ENCODE data around the gene RABGGTA. TPM values are rescaled to one million over a fixed set of nuclear protein-coding genes. Genes with fewer than 3 reads are reported as not detected.

Gene RABGGTA
- total and polyA plus RNA-seq, 8 donors = 16.0 to 230 (median 87.8) TPM

DNA sequence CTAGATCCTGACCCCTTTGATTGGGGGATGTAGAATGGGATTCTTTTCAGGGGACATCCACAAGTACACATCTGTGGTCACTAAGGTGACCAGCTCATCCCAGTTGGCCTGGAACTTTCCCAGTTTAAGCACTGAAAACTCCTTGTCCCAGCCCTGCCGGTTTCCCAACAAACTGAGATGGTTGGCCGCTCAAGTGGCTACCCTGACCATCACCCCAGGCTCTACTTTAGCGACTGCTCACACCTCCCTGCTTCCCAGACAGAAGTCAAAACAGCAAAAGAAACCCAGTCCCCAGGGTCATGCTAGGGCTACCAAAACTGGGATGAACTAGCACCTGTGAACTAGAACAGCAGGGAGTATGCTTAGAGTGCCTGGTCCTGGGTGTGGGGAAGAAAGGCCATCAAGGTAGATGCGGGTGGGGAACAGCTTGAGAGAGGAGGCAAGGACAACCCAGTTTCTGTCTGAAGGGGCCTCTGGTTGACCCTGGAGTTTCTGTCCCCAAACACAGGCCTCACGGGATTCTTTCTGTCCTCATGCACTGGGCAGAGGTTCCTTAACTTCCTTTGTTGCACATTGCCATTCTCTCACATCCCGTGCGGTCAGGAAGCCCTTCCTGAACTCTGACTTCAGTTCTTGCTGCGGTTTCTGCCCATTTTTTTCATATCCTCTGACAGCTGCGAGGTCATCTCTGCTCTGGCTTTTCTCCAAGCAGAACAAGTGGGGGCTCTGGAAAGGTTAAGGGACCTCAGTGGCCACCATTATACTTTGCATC, 41.5 kb upstream of the RABGGTA start:
- TF ChIP-seq POLR2A (IDR thresholded peaks at IDR 0.05) (no peak), POLR2AphosphoS5 (IDR thresholded peaks at IDR 0.05) (peak in 2 of 3 donors; percentile 41 to 48)
- peak in 1 of 2 donors; percentile 62 for DNase-seq
- Histone ChIP-seq H3K27ac (peak overlapping the region; percentile 47 to 95 (median 88)), H3K9me3 (no peaks in the 10 kb centered on the region), H3K4me3 (peak overlapping the region in 1 of 4 donors; percentile 47), H3K4me1 (peaks cover 51 to 96% (median 74%) of the 10 kb centered on the region in 4 donors), H3K27me3 (peaks cover 0 to 20% (median 0%) of the 10 kb centered on the region in 3 donors), H3K36me3 (peaks cover 0 to 7% (median 0%) of the 10 kb centered on the region in 4 donors)
- WGBS, 5 donors = 64 to 78% (median 70%) methylated on average over 9 of the region's 9 CpGs
- intact Hi-C loops (cut with DNase I; ENCODE audit: low total_unique reads) = no loop called here

DNA sequence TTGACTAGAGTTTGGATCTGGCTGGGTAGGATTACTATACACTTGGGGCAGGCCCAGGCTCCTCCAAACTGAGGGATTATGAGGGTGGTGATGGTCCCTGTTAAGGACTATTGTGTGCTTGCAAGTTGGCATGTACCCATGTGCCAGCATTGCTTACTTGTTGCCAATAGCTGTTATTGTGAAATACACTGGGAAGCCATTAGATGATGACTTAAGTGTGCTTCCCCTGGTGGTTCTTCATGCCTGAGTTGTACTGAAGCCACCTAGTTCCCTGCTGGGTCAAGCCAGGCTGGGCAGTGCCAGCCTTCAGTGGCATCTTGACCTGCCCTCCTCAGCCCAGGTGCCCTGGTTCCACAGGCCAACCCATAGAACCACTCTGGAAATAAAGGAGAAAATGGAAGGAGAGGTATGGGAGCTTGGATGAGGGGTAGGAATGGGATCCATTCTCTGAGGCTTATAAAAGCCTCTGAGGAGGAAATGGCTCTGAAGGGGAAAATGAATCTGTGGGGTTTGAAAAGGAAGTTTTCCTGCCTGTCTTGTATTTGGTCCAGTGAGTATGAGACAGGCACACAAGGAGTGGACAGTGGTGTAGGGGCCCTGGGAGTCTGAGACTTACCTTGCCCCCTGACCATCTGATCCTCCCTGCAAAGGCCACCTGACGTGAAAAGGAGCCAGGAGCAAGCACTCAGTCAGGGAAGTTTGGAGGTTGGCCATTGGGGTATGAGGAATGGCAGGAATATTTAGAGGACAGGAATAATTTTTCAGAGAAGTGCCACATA, 40.6 kb upstream of the RABGGTA start:
- H3K27ac ChIP-seq = peak overlapping the region; percentile 80 to 95 (median 88)
- DNase-seq = no peak
- H3K4me1 ChIP-seq = peaks cover 60 to 96% (median 82%) of the 10 kb centered on the region in 4 donors
- TF ChIP-seq POLR2AphosphoS5 (IDR thresholded peaks at IDR 0.05) (no peak), EP300 (IDR thresholded peaks at IDR 0.05) (no peak), POLR2A (IDR thresholded peaks at IDR 0.05) (no peak)
- WGBS, 5 donors = 82 to 93% (median 89%) methylated on average over 1 of the region's 1 CpG
- peak overlapping the region; percentile 47 to 58 (median 57) for H3K4me3 ChIP-seq
- no peaks in the 10 kb centered on the region for H3K9me3 ChIP-seq
- intact Hi-C loops (cut with DNase I; ENCODE audit: low total_unique reads) = no loop called here
- H3K27me3 ChIP-seq = peaks cover 0 to 15% (median 0%) of the 10 kb centered on the region in 3 donors
- H3K36me3 ChIP-seq = peaks cover 0 to 16% (median 5%) of the 10 kb centered on the region in 4 donors

DNA sequence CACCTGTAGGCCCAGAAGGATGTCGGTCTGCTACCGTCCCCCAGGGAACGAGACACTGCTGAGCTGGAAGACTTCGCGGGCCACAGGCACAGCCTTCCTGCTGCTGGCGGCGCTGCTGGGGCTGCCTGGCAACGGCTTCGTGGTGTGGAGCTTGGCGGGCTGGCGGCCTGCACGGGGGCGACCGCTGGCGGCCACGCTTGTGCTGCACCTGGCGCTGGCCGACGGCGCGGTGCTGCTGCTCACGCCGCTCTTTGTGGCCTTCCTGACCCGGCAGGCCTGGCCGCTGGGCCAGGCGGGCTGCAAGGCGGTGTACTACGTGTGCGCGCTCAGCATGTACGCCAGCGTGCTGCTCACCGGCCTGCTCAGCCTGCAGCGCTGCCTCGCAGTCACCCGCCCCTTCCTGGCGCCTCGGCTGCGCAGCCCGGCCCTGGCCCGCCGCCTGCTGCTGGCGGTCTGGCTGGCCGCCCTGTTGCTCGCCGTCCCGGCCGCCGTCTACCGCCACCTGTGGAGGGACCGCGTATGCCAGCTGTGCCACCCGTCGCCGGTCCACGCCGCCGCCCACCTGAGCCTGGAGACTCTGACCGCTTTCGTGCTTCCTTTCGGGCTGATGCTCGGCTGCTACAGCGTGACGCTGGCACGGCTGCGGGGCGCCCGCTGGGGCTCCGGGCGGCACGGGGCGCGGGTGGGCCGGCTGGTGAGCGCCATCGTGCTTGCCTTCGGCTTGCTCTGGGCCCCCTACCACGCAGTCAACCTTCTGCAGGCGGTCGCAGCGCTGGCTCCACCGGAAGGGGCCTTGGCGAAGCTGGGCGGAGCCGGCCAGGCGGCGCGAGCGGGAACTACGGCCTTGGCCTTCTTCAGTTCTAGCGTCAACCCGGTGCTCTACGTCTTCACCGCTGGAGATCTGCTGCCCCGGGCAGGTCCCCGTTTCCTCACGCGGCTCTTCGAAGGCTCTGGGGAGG, 39.5 kb upstream of the RABGGTA start, which contains the start of gene LTB4R:
Gene LTB4R, plus strand, starts transcription at position 857 of the 959 bp plus-strand sequence. CDS start 4,150 bp downstream, outside the sequence.
- H3K36me3 ChIP-seq = peaks cover 10 to 27% (median 16%) of the 10 kb centered on the region in 4 donors
- intact Hi-C loops (cut with DNase I; ENCODE audit: low total_unique reads) = no loop called here
- TF ChIP-seq POLR2A (IDR thresholded peaks at IDR 0.05) (no peak), EP300 (IDR thresholded peaks at IDR 0.05) (no peak), POLR2AphosphoS5 (IDR thresholded peaks at IDR 0.05) (peak in 2 of 3 donors; percentile 62 to 71)
- TF ChIP-seq, protein P1, sequence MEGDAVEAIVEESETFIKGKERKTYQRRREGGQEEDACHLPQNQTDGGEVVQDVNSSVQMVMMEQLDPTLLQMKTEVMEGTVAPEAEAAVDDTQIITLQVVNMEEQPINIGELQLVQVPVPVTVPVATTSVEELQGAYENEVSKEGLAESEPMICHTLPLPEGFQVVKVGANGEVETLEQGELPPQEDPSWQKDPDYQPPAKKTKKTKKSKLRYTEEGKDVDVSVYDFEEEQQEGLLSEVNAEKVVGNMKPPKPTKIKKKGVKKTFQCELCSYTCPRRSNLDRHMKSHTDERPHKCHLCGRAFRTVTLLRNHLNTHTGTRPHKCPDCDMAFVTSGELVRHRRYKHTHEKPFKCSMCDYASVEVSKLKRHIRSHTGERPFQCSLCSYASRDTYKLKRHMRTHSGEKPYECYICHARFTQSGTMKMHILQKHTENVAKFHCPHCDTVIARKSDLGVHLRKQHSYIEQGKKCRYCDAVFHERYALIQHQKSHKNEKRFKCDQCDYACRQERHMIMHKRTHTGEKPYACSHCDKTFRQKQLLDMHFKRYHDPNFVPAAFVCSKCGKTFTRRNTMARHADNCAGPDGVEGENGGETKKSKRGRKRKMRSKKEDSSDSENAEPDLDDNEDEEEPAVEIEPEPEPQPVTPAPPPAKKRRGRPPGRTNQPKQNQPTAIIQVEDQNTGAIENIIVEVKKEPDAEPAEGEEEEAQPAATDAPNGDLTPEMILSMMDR (IDR thresholded peaks at IDR 0.05) = peak in 4 of 7 experiments; percentile 16 to 61 (median 53)
- H3K27me3 ChIP-seq = peaks cover 0 to 4% (median 0%) of the 10 kb centered on the region in 3 donors
- H3K4me3 ChIP-seq = peak within 1 kb of the TSS; percentile 47 to 58 (median 57)
- H3K9me3 ChIP-seq = no peaks in the 10 kb centered on the region
- 9 to 21% (median 17%) methylated on average over 16 to 99 of the region's 99 CpGs for WGBS, 5 donors
- peak within 1 kb of the TSS; percentile 80 to 95 (median 88) for H3K27ac ChIP-seq
- H3K4me1 ChIP-seq = peaks cover 56 to 87% (median 75%) of the 10 kb centered on the region in 4 donors
- peak; percentile 86 to 93 for DNase-seq

DNA sequence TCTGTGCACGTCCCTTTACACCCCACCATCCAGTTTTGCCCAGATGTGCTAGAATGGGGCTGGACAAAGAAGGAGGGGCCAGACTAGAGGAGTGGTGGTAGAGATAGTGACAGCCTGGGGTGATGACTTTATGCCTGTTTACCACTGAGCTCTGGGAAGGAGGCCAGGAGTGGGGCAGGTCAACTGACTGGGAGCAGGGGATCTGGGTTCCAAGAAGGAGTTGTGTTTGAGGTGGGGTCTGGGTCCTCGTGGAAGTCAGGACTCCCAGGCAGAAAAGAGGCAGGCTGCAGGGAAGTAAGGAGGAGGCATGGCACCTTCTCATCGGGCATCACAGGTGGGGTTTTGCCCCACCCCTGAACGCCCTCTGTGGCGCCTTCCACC, 38.9 kb upstream of the RABGGTA start:
- no peak for TF ChIP-seq POLR2AphosphoS5 (IDR thresholded peaks at IDR 0.05)
- TF ChIP-seq, protein P1 (IDR thresholded peaks at IDR 0.05) = no peak
- no peak for TF ChIP-seq POLR2A (IDR thresholded peaks at IDR 0.05)
- TF ChIP-seq EP300 (IDR thresholded peaks at IDR 0.05) = no peak
- DNase-seq = peak in 1 of 2 donors; percentile 55
- Histone ChIP-seq H3K4me1 (peaks cover 49 to 80% (median 68%) of the 10 kb centered on the region in 4 donors), H3K27ac (peak overlapping the region; percentile 80 to 95 (median 88)), H3K9me3 (no peaks in the 10 kb centered on the region), H3K27me3 (no peaks in the 10 kb centered on the region), H3K36me3 (peaks cover 16 to 34% (median 23%) of the 10 kb centered on the region in 4 donors), H3K4me3 (peak overlapping the region; percentile 47 to 58 (median 57))
- WGBS, 5 donors = 11 to 17% (median 13%) methylated on average over 5 of the region's 5 CpGs
- intact Hi-C loops (cut with DNase I; ENCODE audit: low total_unique reads) = no loop called here
